DOHH2 (cell line): ENCODE measurements around the gene CLIC5.

Source experiments
- H3F3A ChIP-seq: fragments of 200-600 bp; sonication (generic), shearing (Covaris generic); 2 replicates; pipeline ENCODE4 v1.6.0; 2016; ENCODE audit warnings: antibody characterized with exemption, mild to moderate bottlenecking; ENCODE audit not compliant: control insufficient read depth, insufficient read depth
- H3K27ac ChIP-seq: fragments of 200-600 bp; sonication (generic); 2 replicates; pipeline ENCODE4 v1.5.1; 2014; ENCODE audit warnings: low read depth, mild to moderate bottlenecking, low read length, moderate library complexity
- H3K27me3 ChIP-seq: fragments of 200-600 bp; sonication (generic); 2 replicates; pipeline ENCODE4 v1.6.1; 2014; ENCODE audit warnings: mild to moderate bottlenecking, low read length, mixed read lengths; ENCODE audit not compliant: control insufficient read depth
- H3K36me3 ChIP-seq: fragments of 200-600 bp; sonication (generic); 2 replicates; pipeline ENCODE4 v1.6.1; 2014; ENCODE audit warnings: mild to moderate bottlenecking, low read length, moderate library complexity, mixed read lengths; ENCODE audit not compliant: control insufficient read depth
- H3K4me1 ChIP-seq: fragments of 200-600 bp; sonication (generic); 2 replicates; pipeline ENCODE4 v1.6.1; 2014; ENCODE audit warnings: mild to moderate bottlenecking, low read length, mixed read lengths; ENCODE audit not compliant: control insufficient read depth
- H3K4me2 ChIP-seq: fragments of 200-600 bp; sonication (generic); 2 replicates; pipeline ENCODE4 v1.6.0; 2014; ENCODE audit warnings: mild to moderate bottlenecking, low read length, moderate library complexity
- H3K4me3 ChIP-seq: fragments of 200-600 bp; sonication (generic); 2 replicates; pipeline ENCODE4 v1.5.1; 2014; ENCODE audit warnings: mild to moderate bottlenecking, low read length, mixed read lengths
- H3K79me2 ChIP-seq: fragments of 200-600 bp; sonication (generic); 2 replicates; pipeline ENCODE4 v1.6.1; 2014; ENCODE audit warnings: mild to moderate bottlenecking, low read length, mixed read lengths; ENCODE audit not compliant: control insufficient read depth
- H3K9me2 ChIP-seq: fragments of 200-600 bp; sonication (generic); replicated peaks from 2 replicates; pipeline ENCODE4 v1.6.1; 2014; ENCODE audit warnings: mild to moderate bottlenecking, low read length, mixed read lengths; ENCODE audit not compliant: control insufficient read depth
- H3K9me3 ChIP-seq: fragments of 200-600 bp; sonication (generic); 2 replicates; pipeline ENCODE4 v1.6.1; 2014; ENCODE audit warnings: antibody characterized with exemption, low read length, mixed read lengths; ENCODE audit not compliant: control insufficient read depth, insufficient read depth
- H4K20me1 ChIP-seq: fragments of 200-600 bp; sonication (generic); 2 replicates; pipeline ENCODE4 v1.6.0; 2014; ENCODE audit warnings: low read depth, mild to moderate bottlenecking, antibody characterized with exemption, low read length, moderate library complexity; ENCODE audit not compliant: control insufficient read depth, insufficient read depth
- EZH2phosphoT487 ChIP-seq: fragments of 200-600 bp; sonication (generic); IDR thresholded peaks from 2 replicates; pipeline ENCODE4 v1.6.1; 2017; ENCODE audit warnings: borderline replicate concordance, mild to moderate bottlenecking, antibody characterized with exemption, low read length, moderate library complexity, mixed read lengths
- TF ChIP-seq, protein P1 (sequence below): fragments of 200-600 bp; sonication (generic); IDR thresholded peaks from one replicate; pipeline ENCODE4 v1.5.1; 2014; ENCODE audit warnings: antibody characterized with exemption, mild to moderate bottlenecking, low read depth, low read length; ENCODE audit not compliant: poor library complexity, severe bottlenecking

The CLIC5 gene

GRCh38 chr6:45882671-45883070 is 133.0 kb downstream of the CLIC5 start:
- TF ChIP-seq, protein P1, sequence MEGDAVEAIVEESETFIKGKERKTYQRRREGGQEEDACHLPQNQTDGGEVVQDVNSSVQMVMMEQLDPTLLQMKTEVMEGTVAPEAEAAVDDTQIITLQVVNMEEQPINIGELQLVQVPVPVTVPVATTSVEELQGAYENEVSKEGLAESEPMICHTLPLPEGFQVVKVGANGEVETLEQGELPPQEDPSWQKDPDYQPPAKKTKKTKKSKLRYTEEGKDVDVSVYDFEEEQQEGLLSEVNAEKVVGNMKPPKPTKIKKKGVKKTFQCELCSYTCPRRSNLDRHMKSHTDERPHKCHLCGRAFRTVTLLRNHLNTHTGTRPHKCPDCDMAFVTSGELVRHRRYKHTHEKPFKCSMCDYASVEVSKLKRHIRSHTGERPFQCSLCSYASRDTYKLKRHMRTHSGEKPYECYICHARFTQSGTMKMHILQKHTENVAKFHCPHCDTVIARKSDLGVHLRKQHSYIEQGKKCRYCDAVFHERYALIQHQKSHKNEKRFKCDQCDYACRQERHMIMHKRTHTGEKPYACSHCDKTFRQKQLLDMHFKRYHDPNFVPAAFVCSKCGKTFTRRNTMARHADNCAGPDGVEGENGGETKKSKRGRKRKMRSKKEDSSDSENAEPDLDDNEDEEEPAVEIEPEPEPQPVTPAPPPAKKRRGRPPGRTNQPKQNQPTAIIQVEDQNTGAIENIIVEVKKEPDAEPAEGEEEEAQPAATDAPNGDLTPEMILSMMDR: no peak
- no peak for TF ChIP-seq EZH2phosphoT487
- Histone ChIP-seq H3K27ac (no peak overlapping the region), H3K9me2 (no peaks in the 10 kb centered on the region), H3K27me3 (0 out of 2 replicates have a peak, but pooled peaks cover 4% of the 10 kb centered on the region), H3K9me3 (no peaks in the 10 kb centered on the region), H3K4me1 (no peaks in the 10 kb centered on the region), H3F3A (no peaks in the 10 kb centered on the region), H3K4me2 (no peak overlapping the region), H3K4me3 (no peak overlapping the region), H4K20me1 (no peaks in the 10 kb centered on the region), H3K79me2 (no peaks in the 10 kb centered on the region), H3K36me3 (no peaks in the 10 kb centered on the region)

DNA sequence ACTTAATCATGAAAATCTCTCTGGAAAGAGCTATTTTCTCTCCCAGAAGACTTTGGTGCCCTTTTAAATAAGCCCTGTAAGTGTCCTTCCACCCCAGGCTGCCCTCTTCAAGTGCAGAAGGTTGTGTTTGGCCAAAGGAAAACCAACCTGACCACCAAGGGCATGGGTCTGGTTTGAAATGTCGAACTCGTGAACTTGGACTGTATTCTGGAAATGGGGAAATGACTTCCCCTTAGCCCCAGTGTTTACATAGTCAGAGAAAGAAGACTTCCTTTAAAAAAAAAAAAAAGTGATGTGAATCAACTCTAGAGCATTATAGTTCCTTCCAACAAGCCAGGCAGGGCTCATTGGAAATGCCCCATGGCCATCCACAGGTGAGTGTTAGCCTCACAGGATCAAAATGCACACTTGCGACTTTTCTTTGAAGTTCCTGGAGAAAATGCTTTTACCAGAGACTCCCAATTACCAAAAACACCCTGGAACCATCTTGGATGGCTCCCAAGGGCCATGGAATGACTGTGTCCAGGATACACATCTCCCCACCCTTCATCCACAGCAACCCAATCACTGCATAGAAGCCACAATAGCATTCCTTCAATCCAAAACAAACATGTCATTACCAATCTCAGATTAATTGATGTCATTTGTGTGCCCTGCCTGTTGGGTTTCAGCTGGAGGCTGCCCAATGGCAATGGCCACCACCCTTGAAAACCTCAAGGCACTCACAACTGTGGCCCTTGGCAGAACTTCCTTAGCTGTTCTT is 133.8 kb downstream of the CLIC5 start:
- no peaks in the 10 kb centered on the region for H4K20me1 ChIP-seq
- H3K27me3 ChIP-seq: 0 out of 2 replicates have a peak, but pooled peaks cover 4% of the 10 kb centered on the region
- no peaks in the 10 kb centered on the region for H3K4me1 ChIP-seq
- H3K79me2 ChIP-seq: no peaks in the 10 kb centered on the region
- no peaks in the 10 kb centered on the region for H3K9me2 ChIP-seq
- H3K9me3 ChIP-seq: no peaks in the 10 kb centered on the region
- no peaks in the 10 kb centered on the region for H3K36me3 ChIP-seq
- no peak overlapping the region for H3K4me2 ChIP-seq
- no peak overlapping the region for H3K27ac ChIP-seq
- TF ChIP-seq, protein P1: no peak
- no peak for TF ChIP-seq EZH2phosphoT487
- H3F3A ChIP-seq: no peaks in the 10 kb centered on the region
- H3K4me3 ChIP-seq: no peak overlapping the region

DNA sequence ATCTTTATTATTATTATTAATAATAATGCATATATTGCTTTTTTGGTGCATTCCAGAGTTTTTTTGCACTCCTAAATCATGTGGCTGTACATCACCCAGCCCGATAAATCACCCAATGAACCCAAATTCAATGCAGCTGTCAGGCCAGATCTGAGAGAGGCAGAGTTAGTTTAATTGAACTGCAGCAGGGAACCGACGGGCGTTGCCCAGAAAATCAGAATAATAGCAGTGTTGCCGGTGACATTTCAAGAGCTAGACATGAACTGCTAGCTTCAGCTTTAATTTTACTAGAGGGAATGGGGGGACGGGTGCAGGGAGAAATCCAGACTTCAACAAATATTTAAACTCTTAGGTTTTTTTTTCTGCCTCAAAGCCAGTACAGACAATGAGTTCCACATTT is 135.0 kb downstream of the CLIC5 start:
- H4K20me1 ChIP-seq: no peaks in the 10 kb centered on the region
- H3F3A ChIP-seq: no peaks in the 10 kb centered on the region
- TF ChIP-seq EZH2phosphoT487: no peak
- TF ChIP-seq, protein P1: no peak
- no peak overlapping the region for H3K4me2 ChIP-seq
- no peaks in the 10 kb centered on the region for H3K36me3 ChIP-seq
- no peaks in the 10 kb centered on the region for H3K4me1 ChIP-seq
- H3K9me3 ChIP-seq: no peaks in the 10 kb centered on the region
- H3K27me3 ChIP-seq: 0 out of 2 replicates have a peak, but pooled peaks cover 4% of the 10 kb centered on the region
- H3K4me3 ChIP-seq: no peak overlapping the region
- no peak overlapping the region for H3K27ac ChIP-seq
- no peaks in the 10 kb centered on the region for H3K9me2 ChIP-seq
- no peaks in the 10 kb centered on the region for H3K79me2 ChIP-seq
